Measurements from ENCODE around the gene CNTNAP2. TPM values are rescaled to one million over a fixed set of nuclear protein-coding genes. Genes with fewer than 3 reads are reported as not detected.

CNTNAP2 gene
- total RNA-seq, 2 donors from 2014 or later, result 4.4 to 8.5 TPM

- Histone ChIP-seq H3K4me1 (no peaks in the 10 kb centered on the region), H3K36me3 (no peaks in the 10 kb centered on the region), H3K27ac (no peak overlapping the region), H3K4me3 (no peak overlapping the region), H3K9ac (ENCODE audit: low read depth in 2 of 2, low read length in 2 of 2) (no peak overlapping the region), H3K9me3 (no peaks in the 10 kb centered on the region), H3K27me3 (no peaks in the 10 kb centered on the region)
- intact Hi-C loops (cut with DNase I), result no loop called here
- no peak for TF ChIP-seq CTCF (IDR thresholded peaks at IDR 0.05)
- no peak for DNase-seq
These were observed 1625.7 kb downstream of the CNTNAP2 start for GRCh38 chr7:147742301-147742700.

DNA sequence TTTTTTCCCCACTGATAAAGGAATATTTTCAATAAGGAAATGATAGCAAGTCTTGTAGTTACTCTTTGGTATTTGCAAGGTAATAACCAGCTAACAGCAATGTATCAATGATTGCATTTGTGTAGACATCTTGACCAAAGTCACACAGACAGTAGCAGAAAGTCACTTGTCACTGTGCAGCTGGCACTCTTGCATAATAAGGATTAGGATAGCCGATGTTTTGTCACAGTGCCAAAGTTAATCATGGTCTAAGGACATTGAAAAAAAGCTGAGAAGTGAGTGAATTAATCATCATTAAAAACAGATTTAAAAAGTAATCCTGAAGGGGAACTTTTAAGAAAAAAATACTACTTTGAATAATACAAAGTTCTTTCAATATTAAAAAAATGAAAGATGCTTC is 1639.7 kb downstream of the CNTNAP2 start:
- H3K9ac ChIP-seq (ENCODE audit: low read depth in 2 of 2, low read length in 2 of 2), result no peak overlapping the region
- H3K4me3 ChIP-seq, result no peak overlapping the region
- no peak overlapping the region for H3K27ac ChIP-seq
- H3K36me3 ChIP-seq, result no peaks in the 10 kb centered on the region
- H3K4me1 ChIP-seq, result no peaks in the 10 kb centered on the region
- no peaks in the 10 kb centered on the region for H3K9me3 ChIP-seq
- intact Hi-C loops (cut with DNase I), result no loop called here
- no peak for TF ChIP-seq CTCF (IDR thresholded peaks at IDR 0.05)
- no peaks in the 10 kb centered on the region for H3K27me3 ChIP-seq
- no peak for DNase-seq

- no peak overlapping the region for H3K27ac ChIP-seq
- H3K4me1 ChIP-seq, result no peaks in the 10 kb centered on the region
- H3K36me3 ChIP-seq, result no peaks in the 10 kb centered on the region
- DNase-seq, result no peak
- no peaks in the 10 kb centered on the region for H3K27me3 ChIP-seq
- no peak for TF ChIP-seq CTCF (IDR thresholded peaks at IDR 0.05)
- intact Hi-C loops (cut with DNase I), result no loop called here
- H3K9ac ChIP-seq (ENCODE audit: low read depth in 2 of 2, low read length in 2 of 2), result no peak overlapping the region
- no peaks in the 10 kb centered on the region for H3K9me3 ChIP-seq
- H3K4me3 ChIP-seq, result no peak overlapping the region
These were observed 1642.8 kb downstream of the CNTNAP2 start for GRCh38 chr7:147759327-147759943.

GRCh38 chr7:147765301-147765700 is 1648.7 kb downstream of the CNTNAP2 start:
- no peak for DNase-seq
- Histone ChIP-seq H3K9me3 (no peaks in the 10 kb centered on the region), H3K36me3 (no peaks in the 10 kb centered on the region), H3K27me3 (no peaks in the 10 kb centered on the region), H3K9ac (ENCODE audit: low read depth in 2 of 2, low read length in 2 of 2) (no peak overlapping the region), H3K4me1 (no peaks in the 10 kb centered on the region), H3K4me3 (no peak overlapping the region), H3K27ac (no peak overlapping the region)
- no peak for TF ChIP-seq CTCF (IDR thresholded peaks at IDR 0.05)
- intact Hi-C loops (cut with DNase I), result no loop called here

GRCh38 chr7:147771344-147771743 is 1654.7 kb downstream of the CNTNAP2 start:
- H3K9ac ChIP-seq (ENCODE audit: low read depth in 2 of 2, low read length in 2 of 2), result no peak overlapping the region
- no peaks in the 10 kb centered on the region for H3K9me3 ChIP-seq
- no peak for TF ChIP-seq CTCF (IDR thresholded peaks at IDR 0.05)
- H3K36me3 ChIP-seq, result no peaks in the 10 kb centered on the region
- no peaks in the 10 kb centered on the region for H3K4me1 ChIP-seq
- DNase-seq, result no peak
- H3K4me3 ChIP-seq, result no peak overlapping the region
- H3K27me3 ChIP-seq, result no peaks in the 10 kb centered on the region
- H3K27ac ChIP-seq, result no peak overlapping the region
- intact Hi-C loops (cut with DNase I), result no loop called here
